Adrenal gland (tissue), 5 donors: ENCODE results near the gene ZNF785.

Experiments used
- CTCF ChIP-seq, 6 experiments: fragments of 450-650 bp in 4 of 6; fragments of 200-600 bp in 2 of 6; sonication (generic) in 1 of 6; IDR thresholded peaks; 1 replicate in 5 of 6; 2 replicates in 1 of 6; pipeline versions ENCODE4 v1.5.1 to v1.8.0; 2016 to 2021; ENCODE audit warnings: antibody characterized with exemption in 6 of 6, mild to moderate bottlenecking in 2 of 6, moderate library complexity in 1 of 6
- POLR2A ChIP-seq, 2 donors: fragments of 450-650 bp; IDR thresholded peaks; one replicate each; pipeline ENCODE4 v1.6.1; 2017; ENCODE audit warnings: antibody characterized with exemption in 2 of 2, mild to moderate bottlenecking in 2 of 2, moderate library complexity in 1 of 2
- donor health status: DM: no; HTN: no; CAD: no.

- TF ChIP-seq CTCF (IDR thresholded peaks at IDR 0.05) (no peak), POLR2A (IDR thresholded peaks at IDR 0.05) (no peak)
Measured at GRCh38 chr16:30606004-30606403, 20.5 kb upstream of the ZNF785 start.
